NCI-H2196 (cell line): Measurements from ENCODE around the gene DUSP22.
"Not testable (repeated sequence)": the region's sequence is repeated elsewhere in the genome, so short reads cannot be mapped to it uniquely, and the experiment has no call there.

Experiments
- DNase-seq: peaks from one replicate; lab custom pipeline; 2025; ENCODE audit not compliant: unreplicated experiment; lab: John Stamatoyannopoulos, UW

DUSP22 gene

GRCh38 chr6:362231-362923 is 70.1 kb downstream of the DUSP22 start:
- DNase-seq: no peak

GRCh38 chr6:362924-363249 is 70.6 kb downstream of the DUSP22 start:
- no peak for DNase-seq

GRCh38 chr6:363291-363690 is 71.0 kb downstream of the DUSP22 start:
- no peak for DNase-seq

- DNase-seq: no peak
Observed at GRCh38 chr6:363909-364308, 71.6 kb downstream of the DUSP22 start.

- no peak for DNase-seq
Observed at GRCh38 chr6:364609-365540, 72.6 kb downstream of the DUSP22 start.

- no peak for DNase-seq
Observed at GRCh38 chr6:365835-366234, 73.5 kb downstream of the DUSP22 start.

GRCh38 chr6:366389-367297 is 74.4 kb downstream of the DUSP22 start:
- no peak for DNase-seq

- DNase-seq: no peak
Observed at GRCh38 chr6:367298-367794, 75.1 kb downstream of the DUSP22 start.

- no peak for DNase-seq
Observed at GRCh38 chr6:367891-368630, 75.8 kb downstream of the DUSP22 start.

- DNase-seq: no peak
Observed at GRCh38 chr6:369559-370431, 77.5 kb downstream of the DUSP22 start.

- DNase-seq: no peak
Observed at GRCh38 chr6:370555-370954, 78.3 kb downstream of the DUSP22 start.

- DNase-seq: not testable (repeated sequence)
Observed at GRCh38 chr6:371851-372250, 79.6 kb downstream of the DUSP22 start.

- no peak for DNase-seq
Observed at GRCh38 chr6:372336-372911, 80.1 kb downstream of the DUSP22 start.

- no peak for DNase-seq
Observed at GRCh38 chr6:373031-373430, 80.7 kb downstream of the DUSP22 start.

GRCh38 chr6:373773-374724 is 81.8 kb downstream of the DUSP22 start:
- DNase-seq: no peak

GRCh38 chr6:374956-375355 is 82.7 kb downstream of the DUSP22 start:
- DNase-seq: no peak

GRCh38 chr6:376827-377640 is 84.7 kb downstream of the DUSP22 start:
- no peak for DNase-seq
